Ureter (tissue), 1 donor: Measurements from ENCODE around the gene MAOA. TPM values are rescaled to one million over a fixed set of nuclear protein-coding genes. Genes with fewer than 3 reads are reported as not detected.
A peak's percentile ranks its signal among the peaks of the same experiment; 100 is the strongest.
"Not testable (repeated sequence)": the region's sequence is repeated elsewhere in the genome, so short reads cannot be mapped to it uniquely, and the experiment has no call there.

Experiments used
- DNase-seq: peaks from one replicate; pipeline ENCODE4 v3.0.0-alpha.2; 2020; ENCODE audit warnings: low spot score
- total RNA-seq: library from RNA; stranded (reverse); gene quantifications from one replicate; pipeline ENCODE4 v1.2.4, GENCODE V29; 2023
- donor health status: DM: yes; HTN: yes; CAD: no.

MAOA gene
- total RNA-seq, 1 donor from 2014 or later, result 241 TPM

GRCh38 chrX:43717161-43717560, 61.1 kb downstream of the MAOA start:
- no peak for DNase-seq

DNA sequence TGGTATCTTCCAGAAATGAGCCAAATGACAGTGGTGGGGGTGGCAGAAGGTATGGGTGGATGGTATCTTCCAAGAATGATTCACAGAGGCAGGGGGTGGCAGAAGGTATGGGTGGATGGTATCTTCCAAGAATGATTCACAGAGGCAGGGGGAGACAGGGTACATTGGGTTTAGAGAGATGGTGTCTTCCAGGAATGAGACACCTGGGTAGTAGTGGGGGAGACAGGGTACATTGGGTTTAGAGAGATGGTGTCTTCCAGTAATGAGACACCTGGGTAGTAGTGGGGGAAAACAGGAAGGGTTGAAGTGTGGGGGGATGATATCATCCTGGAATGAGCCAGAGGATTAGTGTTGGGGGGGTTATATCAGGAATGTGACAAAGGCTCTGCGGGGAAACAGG, 62.0 kb downstream of the MAOA start:
- no peak for DNase-seq

DNA sequence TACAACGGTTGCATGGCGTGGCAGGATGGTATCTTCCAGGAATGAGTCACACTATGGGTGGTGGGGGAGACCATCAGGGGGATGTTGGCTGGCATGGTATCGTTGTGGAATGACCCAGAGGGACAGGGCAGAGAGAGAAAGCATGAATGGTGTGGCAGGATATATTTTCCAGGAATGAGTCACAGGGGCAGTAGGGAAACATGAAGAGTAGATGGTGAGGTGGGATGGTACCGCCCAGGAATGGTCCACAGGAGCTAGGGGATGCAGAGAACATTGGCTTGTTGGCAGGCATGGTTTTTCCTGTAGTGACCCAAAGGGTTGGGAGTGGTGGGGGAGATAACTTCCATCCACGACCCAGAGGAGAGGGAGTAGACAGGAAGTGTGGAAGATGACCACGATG, 62.4 kb downstream of the MAOA start:
- no peak for DNase-seq

GRCh38 chrX:43718956-43719355, 62.9 kb downstream of the MAOA start:
- DNase-seq, result no peak

DNA sequence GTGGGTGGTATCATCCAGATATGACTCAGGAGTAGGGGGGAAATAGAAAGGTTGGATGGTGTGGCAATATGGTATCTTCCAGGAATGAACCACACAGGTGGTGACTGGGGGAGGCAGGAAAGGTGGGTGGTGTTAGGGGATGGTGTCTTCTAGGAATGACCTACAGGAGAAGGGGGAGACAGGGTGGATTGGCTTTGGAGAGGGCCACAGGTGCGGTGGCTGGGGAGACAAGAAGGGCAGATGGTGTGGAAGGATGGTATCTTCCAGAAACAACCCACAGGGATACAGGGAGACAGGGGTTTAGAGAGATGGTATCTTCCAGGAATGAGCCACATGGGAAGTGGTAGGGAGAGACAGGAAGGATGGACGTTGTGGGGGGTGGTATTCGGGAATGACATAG, 64.0 kb downstream of the MAOA start:
- no peak for DNase-seq

DNA sequence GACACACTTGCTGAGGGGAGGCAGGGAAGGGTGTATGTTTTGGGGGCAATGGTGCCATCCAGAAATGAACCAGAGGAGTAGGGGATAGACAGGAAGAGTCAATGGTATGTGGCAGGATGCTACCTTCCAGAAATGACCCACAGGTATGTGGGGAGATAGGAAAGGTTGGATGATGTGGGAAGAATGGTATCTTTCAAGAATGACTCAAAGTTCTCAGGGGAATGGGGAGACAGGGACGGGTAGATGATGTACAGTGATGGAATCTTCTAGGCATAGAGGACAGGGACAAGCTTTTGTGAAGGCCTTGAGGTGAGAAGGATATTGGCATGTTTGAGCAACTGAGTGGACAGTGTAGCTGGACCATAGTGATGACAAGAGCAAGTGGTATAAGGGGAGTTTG, 64.9 kb downstream of the MAOA start:
- DNase-seq, result no peak

GRCh38 chrX:43725227-43725626, 69.1 kb downstream of the MAOA start:
- not testable (repeated sequence) for DNase-seq

DNA sequence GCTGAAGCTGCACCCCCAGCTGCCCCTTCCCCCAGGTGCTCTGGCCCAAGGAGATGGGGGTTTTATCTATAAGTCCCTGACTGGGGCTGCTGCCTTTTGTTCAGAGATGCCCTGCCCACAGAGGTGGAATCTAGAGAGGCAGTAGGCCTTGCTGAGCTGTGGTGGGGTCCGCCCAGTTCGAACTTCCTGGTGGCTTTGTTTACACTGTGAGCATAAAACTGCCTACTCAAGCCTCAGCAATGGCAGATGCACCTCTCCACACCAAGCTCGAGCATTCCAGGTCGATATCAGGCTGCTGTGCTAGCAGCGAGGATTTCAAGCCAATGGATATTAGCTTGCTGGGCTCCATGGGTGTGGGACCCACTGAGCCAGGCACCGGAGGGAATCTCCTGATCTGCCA, 71.2 kb downstream of the MAOA start:
- not testable (repeated sequence) for DNase-seq

DNA sequence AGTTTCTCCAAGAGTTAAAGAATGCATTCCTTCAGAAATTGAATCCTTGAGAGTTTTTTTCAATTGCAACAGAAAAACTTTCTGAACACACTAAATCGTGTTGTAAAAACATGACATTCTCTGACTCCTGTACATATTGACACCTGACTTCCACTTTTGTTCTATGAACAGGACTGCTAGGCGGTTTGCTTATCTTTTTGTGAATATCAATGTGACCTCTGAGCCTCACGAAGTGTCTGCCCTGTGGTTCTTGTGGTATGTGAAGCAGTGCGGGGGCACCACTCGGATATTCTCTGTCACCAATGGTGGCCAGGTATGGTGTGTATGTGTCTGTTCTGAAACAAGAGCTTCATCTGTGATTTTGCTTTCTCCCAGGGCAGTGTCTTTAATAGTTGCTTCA, 71.9 kb downstream of the MAOA start:
- no peak for DNase-seq

DNA sequence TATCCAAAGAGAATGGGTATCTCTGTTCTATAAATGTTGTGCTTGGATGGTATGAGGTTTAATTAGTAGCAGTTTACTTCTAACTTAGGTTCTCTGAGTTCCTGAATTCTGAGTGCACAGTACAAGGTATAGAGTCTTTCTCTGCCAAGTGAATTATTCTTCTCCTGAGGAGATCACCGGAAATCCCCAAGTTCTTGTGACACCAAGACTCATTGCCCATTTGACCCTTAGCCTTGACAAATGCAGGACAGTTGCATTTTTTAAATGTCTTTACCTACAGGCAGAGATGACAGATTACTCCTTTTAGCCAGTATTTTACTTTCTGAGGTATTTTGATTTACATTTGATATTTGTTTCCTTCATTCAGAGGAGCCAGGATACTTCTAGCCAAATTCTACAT, 72.9 kb downstream of the MAOA start:
- no peak for DNase-seq

DNA sequence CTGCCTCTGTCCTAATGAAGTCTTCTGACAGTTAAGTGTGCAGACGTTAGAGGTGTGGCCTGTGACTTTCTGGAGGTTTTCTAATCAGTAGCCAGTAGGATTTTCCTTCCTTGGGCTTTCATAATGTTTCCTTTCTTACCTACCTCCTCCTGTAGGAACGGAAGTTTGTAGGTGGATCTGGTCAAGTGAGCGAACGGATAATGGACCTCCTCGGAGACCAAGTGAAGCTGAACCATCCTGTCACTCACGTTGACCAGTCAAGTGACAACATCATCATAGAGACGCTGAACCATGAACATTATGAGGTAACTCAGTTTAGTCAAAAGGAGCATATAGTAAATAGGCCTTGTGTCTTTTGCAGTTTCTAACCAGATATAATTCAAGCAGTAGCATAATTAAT, 75.0 kb downstream of the MAOA start:
- no peak for DNase-seq

- no peak for DNase-seq
These were observed 77.6 kb downstream of the MAOA start for GRCh38 chrX:43733699-43734098.

GRCh38 chrX:43734444-43734843, 78.3 kb downstream of the MAOA start:
- no peak for DNase-seq

- DNase-seq, result no peak
These were observed 79.4 kb downstream of the MAOA start for GRCh38 chrX:43735534-43735933.

- no peak for DNase-seq
These were observed 79.9 kb downstream of the MAOA start for GRCh38 chrX:43735957-43736356.

DNA sequence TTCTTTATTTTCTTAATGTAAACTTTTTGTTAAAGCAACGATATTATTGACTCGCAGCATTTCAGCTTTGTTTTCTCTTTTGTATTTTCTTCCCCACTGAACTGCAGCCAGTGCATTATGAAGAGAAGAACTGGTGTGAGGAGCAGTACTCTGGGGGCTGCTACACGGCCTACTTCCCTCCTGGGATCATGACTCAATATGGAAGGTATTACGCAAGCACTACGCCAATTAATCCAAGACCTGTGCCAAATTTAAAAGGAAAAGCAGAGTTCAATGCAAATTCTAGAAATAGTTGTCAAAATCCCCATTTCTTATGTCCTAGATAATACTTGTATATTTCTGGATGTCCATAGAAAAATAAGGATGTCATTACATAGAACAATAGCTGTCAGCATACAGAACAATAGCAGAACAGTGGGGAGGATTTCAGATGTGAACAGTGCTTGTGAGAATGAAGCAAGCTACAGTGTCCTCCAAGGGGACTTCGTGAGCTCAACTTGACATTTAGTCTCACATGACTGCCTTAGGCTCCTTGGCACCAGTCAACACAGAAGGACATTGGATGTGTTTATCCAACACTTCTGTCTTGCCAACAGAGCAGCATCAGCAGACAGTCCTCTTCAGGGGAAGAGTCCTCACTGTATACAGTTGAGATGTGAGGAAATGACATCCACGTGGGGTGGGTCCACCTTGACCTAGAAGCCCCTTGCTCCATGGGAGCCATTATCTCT, 85.9 kb downstream of the MAOA start:
- DNase-seq, result no peak

GRCh38 chrX:43743100-43743822, 87.2 kb downstream of the MAOA start:
- DNase-seq, result no peak

GRCh38 chrX:43744284-43744683, 88.2 kb downstream of the MAOA start:
- DNase-seq, result no peak

- no peak for DNase-seq
These were observed 90.0 kb downstream of the MAOA start for GRCh38 chrX:43745938-43746721.

DNA sequence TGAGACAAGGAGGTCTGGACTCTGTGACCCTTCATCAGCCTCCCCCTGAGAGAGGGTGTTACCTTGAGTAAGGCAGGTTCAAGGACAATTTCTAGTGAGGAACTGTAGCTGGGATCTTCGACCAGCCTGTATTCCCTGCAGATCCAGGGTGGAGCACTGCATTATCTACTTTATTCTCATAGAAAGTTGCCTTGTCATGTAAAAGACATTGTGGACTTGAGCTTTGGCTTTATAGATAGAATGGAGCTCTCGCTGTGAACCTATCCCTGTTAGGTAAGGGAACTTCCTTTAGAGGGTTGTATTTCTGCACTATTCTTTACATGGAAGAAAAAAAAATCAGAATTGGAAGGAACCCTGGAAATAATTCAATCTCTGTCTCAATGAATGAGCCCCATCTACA, 91.4 kb downstream of the MAOA start:
- no peak for DNase-seq

DNA sequence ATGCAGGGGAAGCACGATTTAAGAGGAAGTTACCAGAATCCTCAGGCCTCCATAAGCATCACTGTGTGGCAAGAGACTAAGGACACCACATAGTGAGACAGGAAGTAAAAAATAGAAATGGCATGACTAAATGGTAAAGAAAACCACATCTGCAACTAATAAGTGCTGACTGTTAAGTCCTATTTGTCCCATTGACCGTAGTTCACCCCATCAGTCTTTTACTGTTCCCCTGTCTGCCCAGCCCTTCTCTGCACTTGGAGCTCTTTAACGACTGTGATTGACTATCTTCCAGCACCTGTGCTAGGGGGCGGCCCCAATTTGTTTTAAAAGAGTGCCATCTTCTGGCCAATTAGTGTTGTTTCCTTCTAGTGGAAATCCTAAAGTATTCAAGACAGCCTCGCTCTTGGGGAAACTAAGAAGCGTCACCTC, 94.2 kb downstream of the MAOA start:
- DNase-seq, result peak; percentile 50

DNA sequence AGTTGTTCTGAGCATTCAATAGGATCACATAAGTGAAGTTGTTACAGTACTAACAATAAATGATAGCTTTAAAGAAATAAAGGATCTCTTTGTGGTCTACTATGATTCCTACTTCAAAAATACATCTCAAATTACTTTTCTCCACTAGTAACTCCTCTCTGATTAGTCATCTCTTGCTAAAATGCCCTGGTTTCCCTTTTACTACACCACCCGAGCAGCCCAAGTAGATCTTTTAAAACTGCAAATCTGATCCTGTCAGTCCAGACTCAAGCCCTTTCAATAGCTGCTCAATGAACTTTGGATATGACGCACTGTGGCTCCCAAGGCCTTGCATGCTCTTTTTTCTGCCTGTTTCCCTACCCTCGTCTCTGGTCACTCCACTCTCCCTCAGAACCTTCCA, 97.5 kb downstream of the MAOA start:
- DNase-seq, result no peak

DNA sequence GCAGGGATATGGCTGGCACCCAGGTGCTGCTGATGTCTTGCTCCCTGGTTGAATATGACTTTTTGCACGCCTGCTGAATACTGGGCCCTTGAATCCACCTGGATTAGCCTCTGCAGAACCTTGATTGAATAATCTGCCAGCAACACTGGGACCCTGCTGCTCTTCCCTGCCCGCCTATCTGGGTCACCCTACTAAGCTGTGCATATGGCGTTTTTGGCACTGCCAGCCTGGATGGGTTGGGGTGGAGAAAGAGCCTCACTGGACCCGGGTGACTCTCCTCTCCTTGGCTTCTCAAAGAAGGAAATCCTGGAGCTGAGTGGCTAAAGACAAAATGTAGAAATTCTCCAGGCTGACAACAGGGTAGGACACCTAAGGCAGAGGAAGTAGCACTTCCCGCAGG, 100.0 kb downstream of the MAOA start:
- no peak for DNase-seq
